CD4-positive, CD25-positive, alpha-beta regulatory T cell (primary cell): ENCODE measurements around the gene TSHR. TPM values are rescaled to one million over a fixed set of nuclear protein-coding genes. Genes with fewer than 3 reads are reported as not detected.

ENCODE experiments used
- ATAC-seq, 2 donors: fragments of 150-1000 bp; cut with Tn5 transposase; one replicate each; pipeline ENCODE4 v1.10.0; 2021; ENCODE audit warnings: low read depth in 2 of 2, moderate number of reproducible peaks in 2 of 2, moderate library complexity in 1 of 2
- DNase-seq, 3 donors: peaks; one replicate each; pipeline versions ENCODE4 v3.0.0 to v3.0.0-alpha.2; 2012 to 2022; ENCODE audit warnings: mixed read lengths in 1 of 3
- H3K27ac ChIP-seq: one replicate; pipeline ENCODE4 v1.7.0; 2013; ENCODE audit warnings: mild to moderate bottlenecking, low read length; ENCODE audit not compliant: insufficient read depth, poor library complexity, severe bottlenecking
- H3K27me3 ChIP-seq: one replicate; pipeline ENCODE4 v1.7.0; 2013; ENCODE audit warnings: low read length; ENCODE audit not compliant: control insufficient read depth, insufficient read depth
- H3K36me3 ChIP-seq: one replicate; pipeline ENCODE4 v1.7.0; 2013; ENCODE audit warnings: mild to moderate bottlenecking, low read length, moderate library complexity; ENCODE audit not compliant: control insufficient read depth, insufficient read depth
- H3K4me1 ChIP-seq: 2 replicates; pipeline ENCODE4 v1.7.0; 2013; ENCODE audit warnings: mild to moderate bottlenecking, low read length; ENCODE audit not compliant: insufficient read depth, control insufficient read depth, poor library complexity, severe bottlenecking
- H3K4me3 ChIP-seq: one replicate; pipeline ENCODE4 v1.7.0; 2013; ENCODE audit warnings: low read depth, mild to moderate bottlenecking, low read length, moderate library complexity
- H3K9me3 ChIP-seq, 2 experiments: 1 replicate in 1 of 2; 2 replicates in 1 of 2; pipeline ENCODE4 v1.7.0; 2013; ENCODE audit warnings: low read length in 2 of 2, mild to moderate bottlenecking in 1 of 2, moderate library complexity in 1 of 2; ENCODE audit not compliant: control insufficient read depth in 2 of 2
- H3K27ac Mint-ChIP-seq, 3 donors: one replicate each; pipeline ENCODE4 v1.8.0; 2020 to 2022; ENCODE audit warnings: mild to moderate bottlenecking in 3 of 3, mixed read lengths in 3 of 3, moderate library complexity in 2 of 3
- H3K27me3 Mint-ChIP-seq: one replicate; pipeline ENCODE4 v1.8.0; 2022; ENCODE audit warnings: mild to moderate bottlenecking, mixed read lengths
- H3K36me3 Mint-ChIP-seq: one replicate; pipeline ENCODE4 v1.8.0; 2020; ENCODE audit warnings: mixed read lengths
- H3K4me1 Mint-ChIP-seq, 4 donors: one replicate each; pipeline ENCODE4 v1.8.0; 2020 to 2022; ENCODE audit warnings: mixed read lengths in 4 of 4, mild to moderate bottlenecking in 1 of 4
- H3K4me3 Mint-ChIP-seq, 4 donors: one replicate each; pipeline ENCODE4 v1.8.0; 2020 to 2022; ENCODE audit warnings: mild to moderate bottlenecking in 4 of 4, mixed read lengths in 4 of 4, moderate library complexity in 3 of 4
- H3K9me3 Mint-ChIP-seq, 7 donors: one replicate each; pipeline ENCODE4 v1.8.0; 2020 to 2022; ENCODE audit warnings: mixed read lengths in 7 of 7, mild to moderate bottlenecking in 3 of 7, moderate library complexity in 2 of 7
- polyA plus RNA-seq, 4 donors: library from polyadenylated mRNA; unstranded; fragments of 300-500 nt; fragmentation: Illumina TruSeq; gene quantifications; one replicate each; pipeline ENCODE4 v1.2.3, GENCODE V29; 2021
- total RNA-seq: library from RNA; stranded (reverse); gene quantifications from one replicate; pipeline ENCODE4 v1.2.3, GENCODE V29; 2022

TSHR gene
- total and polyA plus RNA-seq, 5 donors from 2014 or later, result 4.4 to 19.3 (median 16.0) TPM

GRCh38 chr14:80981156-80981555 is 25.7 kb downstream of the TSHR start:
- Histone ChIP-seq H3K9me3 (no peaks in the 10 kb centered on the region), H3K36me3 (no peaks in the 10 kb centered on the region), H3K4me3 (no peak overlapping the region), H3K27ac (no peak overlapping the region), H3K4me1 (peaks cover 17% of the 10 kb centered on the region), H3K27me3 (no peaks in the 10 kb centered on the region)
- Mint-ChIP-seq H3K4me3 (no peak overlapping the region), H3K9me3 (no peaks in the 10 kb centered on the region), H3K36me3 (no peaks in the 10 kb centered on the region), H3K27me3 (no peaks in the 10 kb centered on the region), H3K4me1 (peaks cover 18 to 28% (median 26%) of the 10 kb centered on the region in 4 donors), H3K27ac (no peak overlapping the region)
- ATAC-seq, result no peak
- DNase-seq, result no peak

GRCh38 chr14:80981673-80982072 is 26.3 kb downstream of the TSHR start:
- no peaks in the 10 kb centered on the region for H3K27me3 ChIP-seq
- H3K4me3 ChIP-seq, result no peak overlapping the region
- ATAC-seq (no peak), DNase-seq (no peak)
- H3K4me1 ChIP-seq, result peaks cover 17% of the 10 kb centered on the region
- no peaks in the 10 kb centered on the region for H3K36me3 ChIP-seq
- no peak overlapping the region for H3K27ac Mint-ChIP-seq
- H3K4me1 Mint-ChIP-seq, result peaks cover 18 to 28% (median 26%) of the 10 kb centered on the region in 4 donors
- no peaks in the 10 kb centered on the region for H3K9me3 Mint-ChIP-seq
- H3K9me3 ChIP-seq, result no peaks in the 10 kb centered on the region
- H3K27ac ChIP-seq, result no peak overlapping the region
- no peaks in the 10 kb centered on the region for H3K36me3 Mint-ChIP-seq
- no peak overlapping the region for H3K4me3 Mint-ChIP-seq
- H3K27me3 Mint-ChIP-seq, result no peaks in the 10 kb centered on the region

- H3K27me3 Mint-ChIP-seq, result no peaks in the 10 kb centered on the region
- H3K36me3 Mint-ChIP-seq, result no peaks in the 10 kb centered on the region
- no peaks in the 10 kb centered on the region for H3K9me3 ChIP-seq
- ATAC-seq (no peak), DNase-seq (no peak)
- no peak overlapping the region for H3K4me3 ChIP-seq
- H3K36me3 ChIP-seq, result no peaks in the 10 kb centered on the region
- H3K27me3 ChIP-seq, result no peaks in the 10 kb centered on the region
- H3K27ac Mint-ChIP-seq, result no peak overlapping the region
- no peaks in the 10 kb centered on the region for H3K9me3 Mint-ChIP-seq
- H3K4me1 Mint-ChIP-seq, result peaks cover 15 to 22% (median 17%) of the 10 kb centered on the region in 4 donors
- peaks cover 19% of the 10 kb centered on the region for H3K4me1 ChIP-seq
- no peak overlapping the region for H3K4me3 Mint-ChIP-seq
- no peak overlapping the region for H3K27ac ChIP-seq
These were observed 27.3 kb downstream of the TSHR start for GRCh38 chr14:80982711-80983110.

GRCh38 chr14:80987235-80988032 is 32.0 kb downstream of the TSHR start:
- DNase-seq, result peak; percentile 56 to 84 (median 74)
- Mint-ChIP-seq H3K36me3 (no peaks in the 10 kb centered on the region), H3K27ac (no peak overlapping the region), H3K9me3 (no peaks in the 10 kb centered on the region), H3K4me3 (no peak overlapping the region), H3K27me3 (no peaks in the 10 kb centered on the region), H3K4me1 (peaks cover 0 to 2% (median 0%) of the 10 kb centered on the region in 4 donors)
- no peaks in the 10 kb centered on the region for H3K9me3 ChIP-seq
- no peak overlapping the region for H3K27ac ChIP-seq
- H3K4me3 ChIP-seq, result no peak overlapping the region
- ATAC-seq, result peak; percentile 78 to 85
- no peaks in the 10 kb centered on the region for H3K36me3 ChIP-seq
- H3K4me1 ChIP-seq, result peaks cover 9% of the 10 kb centered on the region
- H3K27me3 ChIP-seq, result no peaks in the 10 kb centered on the region

GRCh38 chr14:80988192-80988591 is 32.8 kb downstream of the TSHR start:
- DNase-seq (no peak), ATAC-seq (no peak)
- Mint-ChIP-seq H3K4me1 (peaks cover 0 to 2% (median 0%) of the 10 kb centered on the region in 4 donors), H3K27ac (no peak overlapping the region), H3K36me3 (no peaks in the 10 kb centered on the region), H3K9me3 (no peaks in the 10 kb centered on the region), H3K27me3 (no peaks in the 10 kb centered on the region), H3K4me3 (no peak overlapping the region)
- H3K4me3 ChIP-seq, result no peak overlapping the region
- no peaks in the 10 kb centered on the region for H3K36me3 ChIP-seq
- no peaks in the 10 kb centered on the region for H3K27me3 ChIP-seq
- H3K9me3 ChIP-seq, result no peaks in the 10 kb centered on the region
- no peak overlapping the region for H3K27ac ChIP-seq
- H3K4me1 ChIP-seq, result peaks cover 9% of the 10 kb centered on the region

- ATAC-seq, result peak in 1 of 2 donors; percentile 31
These were observed 33.5 kb downstream of the TSHR start for GRCh38 chr14:80988735-80989429.

GRCh38 chr14:80992580-80992979 is 37.2 kb downstream of the TSHR start:
- Histone ChIP-seq H3K4me3 (no peak overlapping the region), H3K4me1 (peaks cover 4% of the 10 kb centered on the region), H3K27me3 (no peaks in the 10 kb centered on the region), H3K36me3 (no peaks in the 10 kb centered on the region), H3K27ac (no peak overlapping the region), H3K9me3 (no peaks in the 10 kb centered on the region)
- ATAC-seq (no peak), DNase-seq (no peak)
- Mint-ChIP-seq H3K4me3 (no peak overlapping the region), H3K9me3 (no peaks in the 10 kb centered on the region), H3K27me3 (peaks cover 4% of the 10 kb centered on the region), H3K27ac (no peak overlapping the region), H3K4me1 (peaks cover 0 to 6% (median 5%) of the 10 kb centered on the region in 4 donors), H3K36me3 (peaks cover 3% of the 10 kb centered on the region)

More at GRCh38 chr14:80988735-80989429, 33.5 kb downstream of the TSHR start:
- H3K9me3 ChIP-seq, result no peaks in the 10 kb centered on the region
- no peak overlapping the region for H3K27ac ChIP-seq
- H3K36me3 Mint-ChIP-seq, result no peaks in the 10 kb centered on the region
- H3K36me3 ChIP-seq, result no peaks in the 10 kb centered on the region
- no peak overlapping the region for H3K27ac Mint-ChIP-seq
- H3K27me3 Mint-ChIP-seq, result peaks cover 2% of the 10 kb centered on the region
- peak in 1 of 3 donors; percentile 24 for DNase-seq
- peaks cover 9% of the 10 kb centered on the region for H3K4me1 ChIP-seq
- peaks cover 0 to 3% (median 1%) of the 10 kb centered on the region in 4 donors for H3K4me1 Mint-ChIP-seq
- H3K4me3 Mint-ChIP-seq, result no peak overlapping the region
- H3K27me3 ChIP-seq, result no peaks in the 10 kb centered on the region
- no peak overlapping the region for H3K4me3 ChIP-seq
- no peaks in the 10 kb centered on the region for H3K9me3 Mint-ChIP-seq
